Activated naive CD4-positive, alpha-beta T cell treated with anti-CD3 and anti-CD28 coated beads, Interleukin-2, amount 10 ng/mL, durations not matched to agents 7 days and 5 days (primary cell): ENCODE measurements around the gene MARCHF10.
"Not testable (repeated sequence)": the region's sequence is repeated elsewhere in the genome, so short reads cannot be mapped to it uniquely, and the experiment has no call there.

Source experiments
- CTCF ChIA-PET: fragments of 350-600 bp; sonication (Branson Sonifier 250); formaldehyde crosslinking; loops from one replicate; lab custom pipeline; 2021; ENCODE audit warnings: antibody characterized with exemption; lab: Charles Lee
- DNase-seq: peaks from one replicate; pipeline ENCODE4 v3.0.0-alpha.2; 2020
- H3K27ac Mint-ChIP-seq: one replicate; pipeline ENCODE4 v1.8.0; 2021; ENCODE audit warnings: mild to moderate bottlenecking, moderate library complexity, mixed read lengths
- H3K27me3 Mint-ChIP-seq: one replicate; pipeline ENCODE4 v1.8.0; 2021; ENCODE audit warnings: mild to moderate bottlenecking, mixed read lengths
- H3K36me3 Mint-ChIP-seq: one replicate; pipeline ENCODE4 v1.8.0; 2021; ENCODE audit warnings: mixed read lengths
- H3K4me1 Mint-ChIP-seq: one replicate; pipeline ENCODE4 v1.8.0; 2021; ENCODE audit warnings: mixed read lengths
- H3K4me3 Mint-ChIP-seq: one replicate; pipeline ENCODE4 v1.8.0; 2021; ENCODE audit warnings: mild to moderate bottlenecking, moderate library complexity, mixed read lengths
- H3K9me3 Mint-ChIP-seq: one replicate; pipeline ENCODE4 v1.8.0; 2021; ENCODE audit warnings: mixed read lengths

MARCHF10 gene, protein sequence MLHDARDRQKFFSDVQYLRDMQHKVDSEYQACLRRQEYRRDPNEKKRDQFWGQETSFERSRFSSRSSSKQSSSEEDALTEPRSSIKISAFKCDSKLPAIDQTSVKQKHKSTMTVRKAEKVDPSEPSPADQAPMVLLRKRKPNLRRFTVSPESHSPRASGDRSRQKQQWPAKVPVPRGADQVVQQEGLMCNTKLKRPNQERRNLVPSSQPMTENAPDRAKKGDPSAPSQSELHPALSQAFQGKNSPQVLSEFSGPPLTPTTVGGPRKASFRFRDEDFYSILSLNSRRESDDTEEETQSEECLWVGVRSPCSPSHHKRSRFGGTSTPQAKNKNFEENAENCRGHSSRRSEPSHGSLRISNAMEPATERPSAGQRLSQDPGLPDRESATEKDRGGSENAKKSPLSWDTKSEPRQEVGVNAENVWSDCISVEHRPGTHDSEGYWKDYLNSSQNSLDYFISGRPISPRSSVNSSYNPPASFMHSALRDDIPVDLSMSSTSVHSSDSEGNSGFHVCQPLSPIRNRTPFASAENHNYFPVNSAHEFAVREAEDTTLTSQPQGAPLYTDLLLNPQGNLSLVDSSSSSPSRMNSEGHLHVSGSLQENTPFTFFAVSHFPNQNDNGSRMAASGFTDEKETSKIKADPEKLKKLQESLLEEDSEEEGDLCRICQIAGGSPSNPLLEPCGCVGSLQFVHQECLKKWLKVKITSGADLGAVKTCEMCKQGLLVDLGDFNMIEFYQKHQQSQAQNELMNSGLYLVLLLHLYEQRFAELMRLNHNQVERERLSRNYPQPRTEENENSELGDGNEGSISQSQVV

DNA sequence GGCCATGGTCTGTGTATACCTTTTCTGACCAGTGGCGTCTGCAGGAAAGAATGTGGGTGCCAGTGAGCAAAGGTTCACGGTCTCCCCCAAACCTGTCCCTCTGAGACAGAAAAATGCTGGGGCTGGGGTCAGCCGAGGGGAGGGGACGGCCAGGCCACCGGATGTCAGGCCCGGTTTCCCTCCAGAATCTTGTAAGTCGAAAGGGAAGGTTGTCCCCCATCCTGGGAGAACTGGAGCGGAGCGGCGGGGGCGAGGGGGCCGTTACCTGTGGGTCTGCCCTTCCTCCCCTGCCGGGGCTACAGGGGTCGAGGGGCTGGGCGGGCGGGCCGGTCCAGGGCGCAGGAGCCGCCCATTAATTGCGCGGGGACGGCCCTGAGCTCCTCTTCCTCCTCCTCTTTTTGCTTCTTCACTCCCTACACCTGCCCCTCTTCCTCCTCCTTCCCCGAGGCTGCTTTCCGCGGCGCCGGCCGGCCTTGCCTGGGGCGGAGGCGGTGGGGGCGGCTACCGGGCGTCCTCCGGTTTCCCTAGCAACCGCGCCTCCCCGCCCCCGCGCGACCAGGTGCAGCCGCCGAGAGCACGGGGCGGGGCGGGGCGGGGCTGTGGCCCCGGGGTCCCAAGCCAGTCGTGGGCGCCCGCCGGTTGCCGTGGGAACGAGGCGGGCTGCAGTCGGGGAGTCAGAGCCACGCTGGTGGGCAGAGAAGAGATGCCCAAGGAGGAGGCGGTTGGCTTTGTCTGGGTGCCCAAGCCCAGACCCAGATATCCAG is at the start of gene MARCHF10:
Gene MARCHF10, minus strand, starts transcription at position 503 of the 764 bp plus-strand sequence. CDS start 6,579 bp downstream, outside the sequence.
- H3K9me3 Mint-ChIP-seq: no peaks in the 10 kb centered on the region
- H3K27me3 Mint-ChIP-seq: peaks cover 38% of the 10 kb centered on the region
- CTCF ChIA-PET: interaction anchor here (0.5 kb wide), 1 partner anchor 33 kb away, joined by 3 read pairs; no protein-coding TSS in a partner anchor
- DNase-seq: peak; percentile 30
- H3K4me1 Mint-ChIP-seq: no peaks in the 10 kb centered on the region
- H3K36me3 Mint-ChIP-seq: no peaks in the 10 kb centered on the region
- H3K27ac Mint-ChIP-seq: no peak within 1 kb of the TSS
- H3K4me3 Mint-ChIP-seq: no peak within 1 kb of the TSS

DNA sequence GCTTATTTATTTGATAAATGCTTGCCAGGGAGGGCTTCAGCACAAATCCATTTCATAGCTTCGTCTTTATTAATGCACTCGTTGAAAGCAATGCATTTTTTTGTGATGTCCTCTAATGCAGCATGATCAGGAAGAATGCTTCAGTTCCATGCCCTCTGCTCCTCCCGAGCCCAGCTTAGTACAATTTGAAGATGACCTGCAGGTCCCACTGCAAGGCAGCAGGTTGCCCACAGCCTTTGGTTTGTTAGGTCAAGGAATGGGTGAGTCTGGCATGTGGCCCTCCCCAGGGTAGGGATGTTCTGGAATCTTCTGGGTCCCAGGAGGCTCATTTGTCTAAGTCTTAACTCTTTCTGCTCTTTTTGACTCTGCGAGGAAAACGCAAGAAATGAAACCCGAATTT is 49.4 kb upstream of the MARCHF10 start:
- no peak for DNase-seq
- Mint-ChIP-seq H3K4me3 (no peak overlapping the region), H3K9me3 (no peaks in the 10 kb centered on the region), H3K36me3 (no peaks in the 10 kb centered on the region), H3K27ac (no peak overlapping the region), H3K4me1 (no peaks in the 10 kb centered on the region), H3K27me3 (peaks cover 15% of the 10 kb centered on the region)
- CTCF ChIA-PET: no interaction called here

DNA sequence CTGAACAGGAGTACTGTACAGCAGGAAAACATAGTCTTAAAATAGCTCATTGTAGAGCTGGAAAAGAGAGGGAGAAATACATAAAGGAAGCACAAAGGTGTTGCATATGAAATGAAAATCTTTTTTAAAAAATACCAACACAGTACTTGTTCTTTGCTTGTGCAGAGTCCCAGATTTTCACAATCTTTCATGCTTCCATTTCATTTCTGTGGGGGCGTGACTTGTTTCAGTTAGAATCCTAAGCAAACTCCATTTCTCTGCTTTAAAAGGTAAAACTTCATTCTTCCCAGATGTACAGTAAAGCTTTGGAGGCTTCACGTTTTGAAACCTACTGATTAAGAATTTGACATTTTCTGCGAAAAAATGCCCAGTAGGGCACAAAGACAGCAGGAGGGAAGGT is 48.5 kb upstream of the MARCHF10 start:
- no peak overlapping the region for H3K4me3 Mint-ChIP-seq
- no peaks in the 10 kb centered on the region for H3K4me1 Mint-ChIP-seq
- H3K27me3 Mint-ChIP-seq: peaks cover 19% of the 10 kb centered on the region
- DNase-seq: no peak
- no peaks in the 10 kb centered on the region for H3K36me3 Mint-ChIP-seq
- no peak overlapping the region for H3K27ac Mint-ChIP-seq
- H3K9me3 Mint-ChIP-seq: no peaks in the 10 kb centered on the region
- CTCF ChIA-PET: no interaction called here

DNA sequence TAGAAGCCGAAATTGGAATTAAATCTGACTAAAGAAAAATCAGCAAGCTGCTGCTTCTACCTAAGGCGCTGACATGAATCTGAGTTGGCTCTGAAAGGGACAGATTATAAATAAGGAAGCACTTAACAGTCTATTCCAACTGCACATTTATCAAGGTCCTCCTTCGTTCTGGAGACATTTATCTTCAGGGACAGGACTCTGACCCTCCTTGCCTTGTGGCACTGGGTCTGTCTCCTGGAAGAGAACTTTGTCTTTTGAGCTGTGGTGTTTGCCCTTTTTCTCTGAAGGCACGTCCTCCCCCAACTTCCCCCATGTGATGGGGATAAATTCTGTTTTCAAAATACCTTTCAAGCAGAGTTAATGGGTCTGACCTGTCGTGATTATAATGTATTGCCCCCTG is 47.0 kb upstream of the MARCHF10 start:
- no peak overlapping the region for H3K4me3 Mint-ChIP-seq

DNA sequence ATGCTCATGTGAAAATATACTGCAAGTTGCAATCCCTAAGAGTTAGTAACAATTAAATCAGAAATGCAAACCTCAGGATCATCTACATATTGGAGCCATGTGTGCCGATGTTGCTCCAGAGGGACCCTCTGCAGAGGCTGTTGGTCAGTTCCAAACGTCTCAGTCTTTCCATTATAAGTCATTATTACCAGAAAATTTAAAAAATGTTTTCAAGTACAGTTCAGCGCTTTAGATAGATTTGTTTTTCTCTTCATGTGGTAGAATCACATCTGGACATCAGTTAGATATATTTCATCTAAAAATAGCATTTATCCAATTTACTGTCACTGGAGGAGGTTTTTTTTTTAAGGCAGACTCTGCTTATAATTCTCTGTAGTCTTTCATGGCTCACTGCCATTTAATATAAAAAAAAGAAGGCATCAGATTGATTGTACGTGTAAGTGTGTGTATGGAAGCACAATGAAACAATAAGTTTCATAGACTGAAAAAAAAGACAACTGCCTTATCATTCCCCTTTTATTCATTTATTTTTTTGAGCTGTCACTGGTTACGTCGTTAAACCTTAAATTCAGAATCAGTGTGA is 46.1 kb upstream of the MARCHF10 start:
- Mint-ChIP-seq H3K36me3 (no peaks in the 10 kb centered on the region), H3K27me3 (peaks cover 14% of the 10 kb centered on the region), H3K4me1 (no peaks in the 10 kb centered on the region), H3K4me3 (no peak overlapping the region), H3K9me3 (no peaks in the 10 kb centered on the region), H3K27ac (no peak overlapping the region)
- no peak for DNase-seq
- CTCF ChIA-PET: no interaction called here

More for the DNA sequence above, 47.0 kb upstream of the MARCHF10 start:
- H3K36me3 Mint-ChIP-seq: no peaks in the 10 kb centered on the region
- H3K27ac Mint-ChIP-seq: no peak overlapping the region
- no peak for DNase-seq
- H3K9me3 Mint-ChIP-seq: no peaks in the 10 kb centered on the region
- peaks cover 14% of the 10 kb centered on the region for H3K27me3 Mint-ChIP-seq
- H3K4me1 Mint-ChIP-seq: no peaks in the 10 kb centered on the region
- CTCF ChIA-PET: interaction anchor here (0.6 kb wide), 1 partner anchor 79 kb away, joined by 3 read pairs; no protein-coding TSS in a partner anchor

DNA sequence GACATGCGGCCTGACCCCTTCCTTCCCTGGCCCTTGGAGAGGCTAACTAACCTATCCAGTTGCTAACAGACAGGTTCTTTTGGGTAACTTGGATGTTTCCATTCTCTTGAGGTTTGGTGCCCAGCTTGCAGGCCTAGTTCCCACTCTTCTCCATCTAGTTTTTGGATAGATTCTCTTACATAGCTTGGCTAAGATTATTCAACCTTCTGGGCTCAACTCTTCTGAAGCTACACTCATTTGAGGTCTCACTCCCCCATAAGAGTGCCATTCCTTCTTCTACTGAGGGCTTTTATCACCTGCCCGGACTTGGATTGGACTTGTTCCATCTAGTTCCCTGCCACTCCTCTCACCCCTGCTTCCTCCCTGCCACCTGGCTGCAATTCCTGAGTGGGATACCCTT is 44.1 kb upstream of the MARCHF10 start:
- Mint-ChIP-seq H3K4me1 (no peaks in the 10 kb centered on the region), H3K36me3 (no peaks in the 10 kb centered on the region), H3K27ac (no peak overlapping the region), H3K9me3 (no peaks in the 10 kb centered on the region), H3K4me3 (no peak overlapping the region), H3K27me3 (peaks cover 14% of the 10 kb centered on the region)
- DNase-seq: no peak
- CTCF ChIA-PET: no interaction called here

DNA sequence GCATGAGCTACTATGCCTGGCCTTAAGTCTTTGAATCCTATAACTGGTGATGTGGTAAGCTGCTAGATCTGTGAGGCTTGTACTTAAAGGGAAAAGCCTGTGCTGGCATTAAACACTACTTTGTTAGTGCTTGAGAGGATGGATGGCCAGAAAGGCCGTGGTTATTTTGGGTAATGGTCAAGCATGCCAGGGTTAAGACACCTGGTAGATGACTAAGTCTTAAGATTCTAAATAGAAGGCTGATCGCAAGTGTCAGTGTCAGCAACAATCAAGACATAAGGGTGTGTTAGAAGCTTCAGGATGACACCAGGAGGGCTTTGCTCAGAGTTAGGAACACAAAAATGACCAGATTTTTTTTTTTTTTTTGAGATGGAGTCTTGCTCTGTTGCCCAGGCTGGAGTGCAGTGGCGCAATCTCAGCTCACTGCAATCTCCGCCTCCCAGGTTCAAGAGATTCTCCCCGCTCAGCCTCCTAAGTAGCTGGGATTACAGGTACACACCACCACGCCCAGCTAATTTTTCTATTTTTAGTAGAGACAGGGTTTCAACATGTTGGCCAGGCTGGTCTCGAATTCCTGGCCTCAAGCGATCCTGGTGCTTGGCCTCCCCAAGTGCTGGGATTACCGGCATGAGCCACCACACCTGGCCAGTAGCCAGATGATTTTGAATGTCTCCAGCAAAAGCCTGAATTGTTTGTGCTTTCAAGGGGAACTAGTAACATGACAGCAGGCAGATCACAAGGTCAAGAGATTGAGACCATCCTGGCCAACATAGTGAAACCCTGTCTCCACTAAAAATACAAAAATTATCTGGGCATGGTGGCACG is 41.7 kb upstream of the MARCHF10 start:
- DNase-seq, H3K36me3 Mint-ChIP-seq, H3K4me3 Mint-ChIP-seq, H3K27me3 Mint-ChIP-seq, CTCF ChIA-PET, H3K4me1 Mint-ChIP-seq, H3K27ac Mint-ChIP-seq, H3K9me3 Mint-ChIP-seq: not testable (repeated sequence)

DNA sequence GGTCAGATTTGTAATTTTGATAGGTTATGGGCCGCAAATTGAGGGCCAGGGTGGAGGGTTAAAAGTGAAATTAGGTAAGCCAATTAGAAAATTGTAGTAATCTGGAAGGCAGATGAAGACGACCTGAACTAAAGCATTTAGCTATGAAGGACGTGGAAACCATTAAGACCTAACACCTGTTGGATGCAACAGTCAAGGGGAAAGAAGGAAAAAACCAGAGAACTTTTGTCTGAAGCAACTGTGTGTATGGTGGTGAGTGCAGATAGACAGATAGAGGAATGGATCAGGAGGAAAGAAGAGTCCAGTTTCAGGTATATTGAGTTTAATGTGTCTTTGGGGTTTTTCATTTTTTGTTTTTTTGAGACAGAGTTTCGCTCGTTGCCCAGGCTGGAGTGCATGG is 40.2 kb upstream of the MARCHF10 start:
- CTCF ChIA-PET: no interaction called here
- H3K27ac Mint-ChIP-seq: no peak overlapping the region
- peaks cover 4% of the 10 kb centered on the region for H3K27me3 Mint-ChIP-seq
- H3K4me1 Mint-ChIP-seq: no peaks in the 10 kb centered on the region
- H3K9me3 Mint-ChIP-seq: no peaks in the 10 kb centered on the region
- no peak for DNase-seq
- no peaks in the 10 kb centered on the region for H3K36me3 Mint-ChIP-seq
- H3K4me3 Mint-ChIP-seq: no peak overlapping the region

DNA sequence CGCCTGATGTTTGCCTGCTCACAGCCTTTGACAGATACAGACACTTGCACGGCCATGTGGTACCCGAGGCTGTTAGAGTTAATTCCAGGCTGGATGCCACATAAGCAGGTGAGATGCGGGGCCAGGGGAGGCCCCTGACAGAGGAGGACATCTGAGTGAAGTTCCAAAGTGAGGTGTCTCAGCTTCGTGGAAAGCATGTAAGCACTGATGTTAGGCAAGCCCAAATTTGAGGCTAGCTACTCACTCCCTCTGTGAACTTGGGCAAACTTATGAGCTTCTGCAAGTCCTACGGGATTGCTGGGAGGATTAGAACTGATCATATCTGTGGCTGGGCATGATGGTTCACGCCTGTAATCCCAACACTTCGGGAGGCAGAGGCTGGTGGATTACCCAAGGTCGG is 39.3 kb upstream of the MARCHF10 start:
- Mint-ChIP-seq H3K36me3 (no peaks in the 10 kb centered on the region), H3K4me1 (no peaks in the 10 kb centered on the region), H3K9me3 (no peaks in the 10 kb centered on the region), H3K27ac (no peak overlapping the region), H3K4me3 (no peak overlapping the region), H3K27me3 (peaks cover 4% of the 10 kb centered on the region)
- DNase-seq: no peak
- CTCF ChIA-PET: no interaction called here

DNA sequence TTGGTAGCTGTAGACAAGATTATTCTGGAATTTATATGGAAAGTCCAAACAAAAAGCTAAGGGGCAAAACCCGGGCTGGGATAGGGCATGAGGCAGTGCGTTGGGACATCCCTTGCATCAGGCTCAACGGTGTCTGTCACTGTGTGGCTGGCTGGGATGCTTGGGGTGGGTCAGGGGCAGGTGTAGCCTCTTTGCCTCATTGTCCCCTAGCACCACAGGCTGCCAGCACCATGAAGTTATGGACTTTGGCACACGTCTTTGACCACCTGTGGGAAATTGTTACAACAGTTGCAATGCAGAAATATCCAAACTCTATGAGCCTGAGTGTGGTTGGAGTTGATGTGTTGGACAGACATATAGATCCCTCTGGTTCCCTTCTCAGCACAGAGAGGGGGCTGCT is 32.8 kb upstream of the MARCHF10 start:
- DNase-seq: no peak
- CTCF ChIA-PET: no interaction called here
- Mint-ChIP-seq H3K27ac (no peak overlapping the region), H3K9me3 (no peaks in the 10 kb centered on the region), H3K4me3 (no peak overlapping the region), H3K27me3 (peaks cover 13% of the 10 kb centered on the region), H3K4me1 (no peaks in the 10 kb centered on the region), H3K36me3 (no peaks in the 10 kb centered on the region)

DNA sequence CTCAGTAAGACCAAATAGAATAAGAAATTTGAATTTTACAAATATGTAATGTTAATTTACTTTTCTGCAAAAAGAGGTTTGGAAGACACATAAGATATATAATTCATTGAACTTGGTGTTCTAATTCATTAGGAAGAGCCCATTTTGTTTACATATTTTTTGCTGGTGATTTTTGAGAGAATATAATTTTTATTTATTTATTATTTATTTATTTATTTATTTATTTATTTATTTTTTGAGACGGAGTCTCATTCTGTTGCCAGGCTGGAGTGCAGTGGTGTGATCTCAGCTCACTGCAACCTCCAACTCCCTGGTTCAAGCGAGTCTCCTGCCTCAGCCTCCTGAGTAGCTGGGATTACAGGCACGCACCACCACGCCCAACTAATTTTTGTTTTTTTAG is 25.7 kb upstream of the MARCHF10 start:
- DNase-seq, CTCF ChIA-PET, H3K4me3 Mint-ChIP-seq, H3K27ac Mint-ChIP-seq, H3K36me3 Mint-ChIP-seq, H3K9me3 Mint-ChIP-seq, H3K4me1 Mint-ChIP-seq: not testable (repeated sequence)
- H3K27me3 Mint-ChIP-seq: peaks cover 19% of the 10 kb centered on the region

DNA sequence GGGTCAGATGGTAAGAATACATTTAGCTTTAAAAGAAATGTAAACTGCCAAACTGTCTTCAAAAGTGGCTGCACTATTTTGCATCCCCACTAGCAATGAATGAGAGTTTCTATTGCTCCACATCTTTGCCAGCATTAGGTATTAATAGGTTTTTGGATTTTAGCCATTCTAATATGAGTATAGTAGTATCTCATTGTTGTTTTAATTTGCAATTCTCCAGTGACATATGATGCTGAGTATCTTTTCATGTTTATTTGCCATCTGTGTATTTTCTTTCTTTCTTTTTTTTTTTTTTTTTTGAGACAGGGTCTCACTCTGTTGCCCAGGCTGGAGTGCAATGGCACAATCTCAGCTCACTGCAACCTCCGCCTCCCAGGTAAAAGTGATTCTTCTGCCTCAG is 24.3 kb upstream of the MARCHF10 start:
- no peaks in the 10 kb centered on the region for H3K9me3 Mint-ChIP-seq
- no peaks in the 10 kb centered on the region for H3K36me3 Mint-ChIP-seq
- H3K4me1 Mint-ChIP-seq: no peaks in the 10 kb centered on the region
- DNase-seq: no peak
- H3K4me3 Mint-ChIP-seq: no peak overlapping the region
- no peak overlapping the region for H3K27ac Mint-ChIP-seq
- H3K27me3 Mint-ChIP-seq: peaks cover 16% of the 10 kb centered on the region
- CTCF ChIA-PET: no interaction called here

DNA sequence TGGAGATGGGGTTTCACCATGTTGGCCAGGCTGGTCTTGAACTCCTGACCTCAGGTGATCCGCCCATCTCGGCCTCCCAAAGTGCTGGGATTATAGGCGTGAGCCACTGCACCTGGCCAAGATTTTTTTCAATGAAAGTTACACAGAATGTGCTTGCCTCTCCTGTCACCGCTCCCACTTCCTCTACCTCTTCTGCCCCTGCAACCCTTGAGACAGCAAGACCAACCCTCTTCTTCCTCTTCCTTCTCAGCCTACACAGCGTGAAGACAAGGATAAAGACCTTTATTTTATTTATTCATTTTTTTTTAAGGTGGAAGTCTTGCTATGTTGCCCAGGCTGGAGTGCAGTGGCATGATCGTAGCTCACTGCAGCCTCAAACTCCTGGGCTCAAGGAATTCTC is 23.0 kb upstream of the MARCHF10 start:
- CTCF ChIA-PET, H3K27ac Mint-ChIP-seq, H3K4me3 Mint-ChIP-seq, DNase-seq, H3K4me1 Mint-ChIP-seq, H3K36me3 Mint-ChIP-seq, H3K9me3 Mint-ChIP-seq: not testable (repeated sequence)
- peaks cover 12% of the 10 kb centered on the region for H3K27me3 Mint-ChIP-seq
